ENCODE measurements around the gene GRB10.

The GRB10 gene

DNA sequence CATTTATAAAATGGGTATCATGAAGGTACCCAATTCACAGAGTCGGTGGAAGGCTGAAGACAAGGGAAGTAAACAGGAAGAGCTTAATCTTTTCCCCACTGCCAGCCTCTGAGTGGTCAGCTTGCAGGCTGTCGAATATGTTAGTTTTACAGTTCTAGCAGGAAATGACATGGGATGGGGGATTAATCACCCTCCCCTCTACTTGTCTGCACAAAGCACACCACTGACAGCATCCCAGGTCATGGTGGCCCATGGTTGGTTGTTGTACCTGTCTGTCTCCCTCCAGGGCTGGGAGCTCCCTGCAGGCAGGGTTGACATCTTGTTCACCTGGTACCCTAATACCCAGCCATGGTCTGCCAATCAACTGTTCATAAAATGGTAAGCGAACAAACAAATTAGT is 55.6 kb downstream of the GRB10 start:
- H3K4me3 ChIP-seq (ENCODE audit: low read depth, low read length) = no peak overlapping the region
- TF ChIP-seq, protein P1, sequence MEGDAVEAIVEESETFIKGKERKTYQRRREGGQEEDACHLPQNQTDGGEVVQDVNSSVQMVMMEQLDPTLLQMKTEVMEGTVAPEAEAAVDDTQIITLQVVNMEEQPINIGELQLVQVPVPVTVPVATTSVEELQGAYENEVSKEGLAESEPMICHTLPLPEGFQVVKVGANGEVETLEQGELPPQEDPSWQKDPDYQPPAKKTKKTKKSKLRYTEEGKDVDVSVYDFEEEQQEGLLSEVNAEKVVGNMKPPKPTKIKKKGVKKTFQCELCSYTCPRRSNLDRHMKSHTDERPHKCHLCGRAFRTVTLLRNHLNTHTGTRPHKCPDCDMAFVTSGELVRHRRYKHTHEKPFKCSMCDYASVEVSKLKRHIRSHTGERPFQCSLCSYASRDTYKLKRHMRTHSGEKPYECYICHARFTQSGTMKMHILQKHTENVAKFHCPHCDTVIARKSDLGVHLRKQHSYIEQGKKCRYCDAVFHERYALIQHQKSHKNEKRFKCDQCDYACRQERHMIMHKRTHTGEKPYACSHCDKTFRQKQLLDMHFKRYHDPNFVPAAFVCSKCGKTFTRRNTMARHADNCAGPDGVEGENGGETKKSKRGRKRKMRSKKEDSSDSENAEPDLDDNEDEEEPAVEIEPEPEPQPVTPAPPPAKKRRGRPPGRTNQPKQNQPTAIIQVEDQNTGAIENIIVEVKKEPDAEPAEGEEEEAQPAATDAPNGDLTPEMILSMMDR (IDR thresholded peaks at IDR 0.05; ENCODE audit: low read depth, low read length) = no peak

- H3K4me3 ChIP-seq (ENCODE audit: low read depth, low read length) = no peak overlapping the region
- TF ChIP-seq, protein P1 (IDR thresholded peaks at IDR 0.05; ENCODE audit: low read depth, low read length) = no peak
Observed at GRCh38 chr7:50725774-50726173, 56.9 kb downstream of the GRB10 start.

DNA sequence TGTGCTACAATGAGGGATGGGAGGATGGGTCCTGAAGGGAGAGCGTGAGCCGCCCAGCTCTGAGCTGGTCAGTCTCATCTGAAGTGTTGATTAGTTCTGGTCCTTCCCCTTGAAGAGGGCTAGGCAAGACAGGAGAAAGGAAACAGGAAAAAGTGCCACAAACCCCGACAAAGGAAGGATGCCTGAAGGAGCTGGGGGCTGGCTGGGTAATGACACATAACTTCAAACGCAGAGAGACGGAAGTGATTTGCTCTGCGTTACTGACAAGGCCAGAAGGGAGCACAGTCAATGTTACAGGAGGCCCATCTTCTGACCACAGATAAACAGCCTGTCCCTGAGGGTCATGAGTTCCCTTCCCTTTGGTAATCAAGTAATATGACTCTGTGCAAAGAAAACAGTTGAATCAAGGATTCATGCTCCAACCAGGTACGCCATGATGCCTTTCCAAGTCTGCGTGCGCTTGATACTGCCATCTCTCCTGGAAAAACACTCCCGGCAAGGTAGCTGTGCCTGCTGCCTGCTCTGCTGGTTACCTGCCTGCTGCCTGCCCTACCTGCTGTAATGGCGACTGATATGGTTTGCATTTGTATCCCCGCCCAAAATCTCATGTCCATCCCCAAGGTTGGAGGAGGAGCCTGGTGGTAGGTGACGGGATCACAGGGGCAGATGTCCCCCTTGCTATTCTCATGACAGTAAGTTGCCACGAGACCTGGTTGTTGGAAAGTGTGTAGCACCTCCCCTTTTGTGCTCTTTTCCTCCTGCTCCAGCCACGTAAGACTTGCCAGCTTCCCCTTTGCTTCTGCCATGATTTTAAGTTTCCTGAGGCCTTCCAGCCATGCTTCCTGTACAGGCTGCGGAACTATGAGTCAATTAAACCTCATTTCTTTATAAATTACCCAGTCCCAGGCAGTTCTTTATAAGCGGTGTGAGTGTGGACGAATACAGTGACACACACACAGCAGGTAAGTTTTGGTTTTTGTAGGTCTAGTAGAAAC is 57.9 kb downstream of the GRB10 start:
- TF ChIP-seq, protein P1 (IDR thresholded peaks at IDR 0.05; ENCODE audit: low read depth, low read length) = no peak
- H3K4me3 ChIP-seq (ENCODE audit: low read depth, low read length) = no peak overlapping the region

DNA sequence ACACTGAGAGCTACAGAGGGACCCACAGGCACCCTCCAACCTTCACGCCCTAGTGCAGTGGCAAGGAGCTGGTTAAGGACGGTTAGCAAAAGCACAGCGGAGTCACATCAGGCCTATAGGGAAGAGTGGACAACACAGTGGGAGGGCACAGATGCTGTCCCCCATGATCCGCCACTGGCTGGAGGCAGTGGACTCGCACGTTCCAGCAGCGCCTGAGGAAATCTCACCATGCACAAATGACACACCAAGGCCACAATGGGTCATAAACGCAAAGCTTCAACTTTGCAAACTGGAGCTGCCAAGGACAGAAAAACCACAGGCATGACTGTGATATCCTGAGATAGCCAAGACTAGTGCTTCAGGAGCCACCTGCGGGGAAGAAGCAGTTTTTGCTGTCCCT is 58.8 kb downstream of the GRB10 start:
- TF ChIP-seq, protein P1 (IDR thresholded peaks at IDR 0.05; ENCODE audit: low read depth, low read length) = no peak
- H3K4me3 ChIP-seq (ENCODE audit: low read depth, low read length) = no peak overlapping the region

DNA sequence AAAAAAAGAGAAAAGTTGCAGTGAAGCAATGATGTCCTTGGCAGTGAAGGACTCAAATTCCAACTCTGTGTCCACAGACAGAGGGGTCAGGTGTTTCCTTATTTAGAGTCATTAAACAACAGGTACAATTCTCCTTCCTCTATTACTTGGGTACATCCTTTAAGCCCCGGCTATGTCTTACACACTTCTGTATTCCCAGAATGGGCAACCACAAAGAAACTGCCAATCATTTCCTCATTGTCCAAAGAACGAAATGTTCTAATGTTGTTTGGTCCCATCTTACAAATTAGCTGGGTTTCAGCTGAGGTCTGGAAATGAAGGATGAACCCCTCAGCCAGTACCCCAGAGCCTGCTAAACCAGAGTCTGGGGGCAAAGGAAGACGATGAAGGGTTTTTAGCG is 59.5 kb downstream of the GRB10 start:
- no peak overlapping the region for H3K4me3 ChIP-seq (ENCODE audit: low read depth, low read length)
- TF ChIP-seq, protein P1 (IDR thresholded peaks at IDR 0.05; ENCODE audit: low read depth, low read length) = no peak

GRCh38 chr7:50721661-50722259 is 60.9 kb downstream of the GRB10 start:
- TF ChIP-seq, protein P1 (IDR thresholded peaks at IDR 0.05; ENCODE audit: low read depth, low read length) = no peak

GRCh38 chr7:50721160-50721559 is 61.5 kb downstream of the GRB10 start:
- no peak overlapping the region for H3K4me3 ChIP-seq (ENCODE audit: low read depth, low read length)
- TF ChIP-seq, protein P1 (IDR thresholded peaks at IDR 0.05; ENCODE audit: low read depth, low read length) = no peak

More at GRCh38 chr7:50721661-50722259, 60.9 kb downstream of the GRB10 start:
- H3K4me3 ChIP-seq (ENCODE audit: low read depth, low read length) = no peak overlapping the region

Data from WI38 (cell line).